Gastrocnemius medialis (tissue), 4 donors: ENCODE data around the gene YPEL1. TPM values are rescaled to one million over a fixed set of nuclear protein-coding genes. Genes with fewer than 3 reads are reported as not detected.
"Not testable (repeated sequence)": the region's sequence is repeated elsewhere in the genome, so short reads cannot be mapped to it uniquely, and the experiment has no call there.

ENCODE experiments used
- ATAC-seq, 2 donors: fragments of 150-250 bp; one replicate each; pipeline ENCODE4 v1.9.1; 2016
- DNase-seq, 2 donors: peaks; one replicate each; pipeline ENCODE4 v3.0.0-alpha.2; 2019
- H3K27ac ChIP-seq, 4 donors: fragments of 200-600 bp; sonication (generic); 1 replicate in 1 of 4; 2 replicates in 3 of 4; pipeline ENCODE4 v1.5.1; 2016 to 2018; ENCODE audit warnings: mild to moderate bottlenecking in 2 of 4, moderate library complexity in 1 of 4
- H3K27me3 ChIP-seq, 3 donors: fragments of 200-600 bp; sonication (generic) in 2 of 3; 1 replicate in 1 of 3; 2 replicates in 2 of 3; pipeline versions ENCODE4 v1.5.1 to v1.6.0; 2016 to 2019; ENCODE audit warnings: mild to moderate bottlenecking in 1 of 3, moderate library complexity in 1 of 3
- H3K36me3 ChIP-seq, 2 donors: fragments of 200-600 bp; sonication (generic) in 1 of 2; one replicate each; pipeline ENCODE4 v1.5.1; 2017 to 2018
- H3K4me1 ChIP-seq, 2 donors: fragments of 200-600 bp; sonication (generic) in 1 of 2; one replicate each; pipeline ENCODE4 v1.5.1; 2016 to 2017; ENCODE audit warnings: mild to moderate bottlenecking in 2 of 2
- H3K4me3 ChIP-seq, 4 donors: fragments of 200-600 bp; sonication (generic) in 3 of 4; 1 replicate in 1 of 4; 2 replicates in 3 of 4; pipeline ENCODE4 v1.5.1; 2016 to 2019; ENCODE audit warnings: mild to moderate bottlenecking in 2 of 4
- H3K9me3 ChIP-seq, 3 donors: fragments of 200-600 bp; sonication (generic) in 2 of 3; 1 replicate in 1 of 3; 2 replicates in 2 of 3; pipeline ENCODE4 v1.5.1; 2016 to 2019
- CTCF ChIP-seq, 5 experiments: fragments of 450-650 bp in 3 of 5; fragments of 200-600 bp in 2 of 5; sonication (generic) in 2 of 5; IDR thresholded peaks in 4 of 5; conservative IDR thresholded peaks in 1 of 5; 1 replicate in 4 of 5; 2 replicates in 1 of 5; pipeline ENCODE4 v1.5.1; 2016 to 2019; ENCODE audit warnings: antibody characterized with exemption in 5 of 5, mild to moderate bottlenecking in 3 of 5, moderate library complexity in 3 of 5
- POLR2A ChIP-seq, 2 donors: fragments of 450-650 bp; IDR thresholded peaks; one replicate each; pipeline ENCODE4 v1.6.1; 2017; ENCODE audit warnings: antibody characterized with exemption in 2 of 2, mild to moderate bottlenecking in 2 of 2, moderate library complexity in 2 of 2
- in situ Hi-C, 4 donors: fragments of 200-750 bp; cut with MboI; loops; one replicate each; pipeline versions ENCODE4 v1.15.0 to v1.8.0; 2017; ENCODE audit warnings: low sequenced_read_pairs in 4 of 4
- intact Hi-C: fragments of 100-400 bp; cut with DNase I; formaldehyde crosslinking; loops from one replicate; pipeline ENCODE4 v1.15.1; 2023; ENCODE audit warnings: low total_unique reads
- total RNA-seq, 4 donors: library from RNA; depleted of rRNA; stranded (reverse); fragments of >200 nt; gene quantifications; one replicate each; pipeline versions ENCODE4 v1.1.0 to v1.2.3, GENCODE V29; 2016

The YPEL1 gene
- total RNA-seq, 4 donors from 2014 or later: 23.6 to 42.1 (median 36.4) TPM

GRCh38 chr22:21727159-21727558 is 8.4 kb downstream of the YPEL1 start:
- in situ Hi-C loops: loop anchor here in 1 of 4 donors (25.0 kb wide), 1 partner anchor 110 kb away; no protein-coding TSS in a partner anchor

GRCh38 chr22:21726650-21727049 is 8.9 kb downstream of the YPEL1 start:
- H3K4me3 ChIP-seq: no peak overlapping the region
- no peaks in the 10 kb centered on the region for H3K27me3 ChIP-seq
- no peaks in the 10 kb centered on the region for H3K36me3 ChIP-seq
- in situ Hi-C loops (loop anchor here in 1 of 4 donors (25.0 kb wide), 1 partner anchor 111 kb away; no protein-coding TSS in a partner anchor), intact Hi-C loops (no loop called here)
- H3K9me3 ChIP-seq: no peaks in the 10 kb centered on the region
- TF ChIP-seq CTCF (IDR thresholded peaks at IDR 0.05 in 4 of 5, conservative IDR thresholded peaks at IDR 0.05 in 1 of 5) (no peak), POLR2A (IDR thresholded peaks at IDR 0.05) (no peak)
- DNase-seq (no peak), ATAC-seq (no peak)
- no peak overlapping the region for H3K27ac ChIP-seq
- H3K4me1 ChIP-seq: peaks cover 0 to 8% of the 10 kb centered on the region in 2 donors

More at GRCh38 chr22:21727159-21727558, 8.4 kb downstream of the YPEL1 start:
- DNase-seq (no peak), ATAC-seq (no peak)
- TF ChIP-seq POLR2A (IDR thresholded peaks at IDR 0.05) (no peak), CTCF (IDR thresholded peaks at IDR 0.05 in 4 of 5, conservative IDR thresholded peaks at IDR 0.05 in 1 of 5) (no peak)
- H3K27me3 ChIP-seq: no peaks in the 10 kb centered on the region
- H3K36me3 ChIP-seq: no peaks in the 10 kb centered on the region
- no peaks in the 10 kb centered on the region for H3K9me3 ChIP-seq
- H3K27ac ChIP-seq: no peak overlapping the region
- intact Hi-C loops: no loop called here
- H3K4me1 ChIP-seq: peaks cover 0 to 3% of the 10 kb centered on the region in 2 donors
- H3K4me3 ChIP-seq: no peak overlapping the region

- Histone ChIP-seq H3K4me3 (no peak overlapping the region), H3K36me3 (no peaks in the 10 kb centered on the region), H3K9me3 (no peaks in the 10 kb centered on the region), H3K27me3 (no peaks in the 10 kb centered on the region), H3K27ac (no peak overlapping the region), H3K4me1 (peaks cover 0 to 10% of the 10 kb centered on the region in 2 donors)
- intact Hi-C loops: no loop called here
- no peak for DNase-seq
- no peak for ATAC-seq
- TF ChIP-seq POLR2A (IDR thresholded peaks at IDR 0.05): no peak
- TF ChIP-seq CTCF (IDR thresholded peaks at IDR 0.05 in 4 of 5, conservative IDR thresholded peaks at IDR 0.05 in 1 of 5): no peak
- in situ Hi-C loops: loop anchor here in 1 of 4 donors (25.0 kb wide), 1 partner anchor 111 kb away; no protein-coding TSS in a partner anchor
Measured at GRCh38 chr22:21725956-21726649, 9.5 kb downstream of the YPEL1 start.

GRCh38 chr22:21724496-21724895 is 11.1 kb downstream of the YPEL1 start:
- H3K9me3 ChIP-seq, H3K36me3 ChIP-seq, DNase-seq, H3K4me3 ChIP-seq, ATAC-seq, in situ Hi-C loops, intact Hi-C loops, H3K4me1 ChIP-seq, H3K27me3 ChIP-seq, H3K27ac ChIP-seq: not testable (repeated sequence)

- peak; percentile 31 to 72 for DNase-seq
- H3K9me3 ChIP-seq, H3K36me3 ChIP-seq, in situ Hi-C loops, H3K4me1 ChIP-seq, intact Hi-C loops, H3K27me3 ChIP-seq, H3K4me3 ChIP-seq: not testable (repeated sequence)
- peak overlapping the region; percentile 35 to 82 (median 72) for H3K27ac ChIP-seq
- peak; percentile 65 to 68 for ATAC-seq
Measured at GRCh38 chr22:21721195-21721852, 14.3 kb downstream of the YPEL1 start.

GRCh38 chr22:21720191-21720859 is 15.3 kb downstream of the YPEL1 start:
- DNase-seq, intact Hi-C loops: not testable (repeated sequence)

More at GRCh38 chr22:21720191-21720859, 15.3 kb downstream of the YPEL1 start:
- H3K36me3 ChIP-seq, ATAC-seq, H3K4me3 ChIP-seq, H3K9me3 ChIP-seq, H3K27me3 ChIP-seq, in situ Hi-C loops: not testable (repeated sequence)
- H3K4me1 ChIP-seq: peaks cover 12% of the 10 kb centered on the region in 2 donors
- H3K27ac ChIP-seq: peak overlapping the region; percentile 53 to 82 (median 72)
